HepG2 (cell line): ENCODE measurements around the gene SLC6A12. TPM values are rescaled to one million over a fixed set of nuclear protein-coding genes. Genes with fewer than 3 reads are reported as not detected.
A peak's percentile ranks its signal among the peaks of the same experiment; 100 is the strongest.

Experiments used
- ATF6 ChIP-seq: sonication (generic); formaldehyde crosslinking; conservative IDR thresholded peaks from 2 replicates; pipeline ENCODE4 v1.4.0; 2020; ENCODE audit warnings: missing genetic modification reagents
- CC2D1A ChIP-seq: sonication (generic); formaldehyde crosslinking; IDR thresholded peaks from 2 replicates; pipeline ENCODE4 v1.8.1; 2023; ENCODE audit warnings: mild to moderate bottlenecking, missing genetic modification reagents
- HMGXB3 ChIP-seq: sonication (generic); formaldehyde crosslinking; IDR thresholded peaks from 2 replicates; pipeline ENCODE4 v1.4.0; 2020; ENCODE audit warnings: missing genetic modification reagents, borderline replicate concordance
- HNRNPK ChIP-seq: fragments of 200-400 bp; formaldehyde crosslinking; IDR thresholded peaks from 2 replicates; pipeline ENCODE4 v1.6.1; 2018; ENCODE audit warnings: low read length, low read depth, moderate library complexity, mild to moderate bottlenecking; ENCODE audit not compliant: poor library complexity, severe bottlenecking
- MXD3 ChIP-seq: IDR thresholded peaks from 2 replicates; pipeline ENCODE4 v1.6.1; 2016; ENCODE audit warnings: mild to moderate bottlenecking, missing biosample characterization, missing genetic modification reagents
- RARG ChIP-seq: sonication (generic); formaldehyde crosslinking; IDR thresholded peaks from 2 replicates; pipeline ENCODE4 v1.4.0; 2020; ENCODE audit warnings: low read depth, mild to moderate bottlenecking, missing genetic modification reagents
- SP2 ChIP-seq: sonication (generic); formaldehyde crosslinking; IDR thresholded peaks from 2 replicates; pipeline ENCODE4 v1.5.1; 2020; ENCODE audit warnings: mild to moderate bottlenecking, missing genetic modification reagents
- SRSF9 ChIP-seq: fragments of 200-400 bp; formaldehyde crosslinking; IDR thresholded peaks from 2 replicates; pipeline ENCODE4 v1.6.1; 2018; ENCODE audit warnings: borderline replicate concordance, mild to moderate bottlenecking, low read depth, low read length; ENCODE audit not compliant: insufficient read depth, poor library complexity, severe bottlenecking
- TP53 ChIP-seq: sonication (generic); formaldehyde crosslinking; conservative IDR thresholded peaks from 2 replicates; pipeline ENCODE4 v1.4.0; 2020; ENCODE audit warnings: missing genetic modification reagents
- ZBTB14 ChIP-seq: sonication (generic); formaldehyde crosslinking; IDR thresholded peaks from 2 replicates; pipeline ENCODE4 v1.4.0; 2020; ENCODE audit warnings: missing genetic modification reagents
- ZNF383 ChIP-seq: sonication (generic); formaldehyde crosslinking; IDR thresholded peaks from 2 replicates; pipeline ENCODE4 v1.4.0; 2020; ENCODE audit warnings: missing genetic modification reagents, mild to moderate bottlenecking, borderline replicate concordance
- ZNF441 ChIP-seq: sonication (generic); formaldehyde crosslinking; IDR thresholded peaks from 2 replicates; pipeline ENCODE4 v1.7.0; 2021; ENCODE audit warnings: missing genetic modification reagents, borderline replicate concordance
- ZNF567 ChIP-seq: sonication (generic); formaldehyde crosslinking; IDR thresholded peaks from 2 replicates; pipeline ENCODE4 v1.8.1; 2023; ENCODE audit warnings: mild to moderate bottlenecking, missing genetic modification reagents, borderline replicate concordance
- ZNF605 ChIP-seq: sonication (generic); formaldehyde crosslinking; IDR thresholded peaks from 2 replicates; pipeline ENCODE4 v1.8.0; 2022; ENCODE audit warnings: mild to moderate bottlenecking, missing genetic modification reagents
- ZSCAN20 ChIP-seq: sonication (generic); formaldehyde crosslinking; IDR thresholded peaks from 2 replicates; pipeline ENCODE4 v1.4.0; 2020; ENCODE audit warnings: missing genetic modification reagents, mild to moderate bottlenecking, borderline replicate concordance
- polyA plus RNA-seq, 8 experiments: library from polyadenylated mRNA; depleted of rRNA in 3 of 8; stranded (reverse) in 7 of 8; unstranded in 1 of 8; fragments of >200 nt; fragmentation: Illumina TruSeq in 4 of 8; extraction: Trizol in 4 of 8; gene quantifications; 2 replicates each; pipeline versions ENCODE4 v1.2.1 to v1.2.3, GENCODE V29; 2011 to 2016; ENCODE audit warnings: low read depth in 4 of 8, missing spikeins in 1 of 8, mixed read lengths in 1 of 8; ENCODE audit not compliant: insufficient read depth in 1 of 8
- total RNA-seq, 5 experiments: library from RNA; depleted of rRNA; stranded (reverse); fragments of >200 nt; fragmentation: Illumina TruSeq; extraction: Trizol; gene quantifications; 2 replicates each; pipeline ENCODE4 v1.2.3, GENCODE V29; 2016; ENCODE audit warnings: low read depth in 1 of 5

Gene SLC6A12
- total and polyA plus RNA-seq, 2 of the 13 experiments (the other 11 are each of a cell fraction or from before 2014, with no cell fraction given), result 3.7 to 18.8 TPM

- TF ChIP-seq ZBTB14 (CRISPR knock-in tag), result no peak
- no peak for TF ChIP-seq ZNF567 (CRISPR knock-in tag)
- peak; percentile 90 for TF ChIP-seq ZNF441 (CRISPR knock-in tag)
- TF ChIP-seq HNRNPK, result no peak
- TF ChIP-seq ZNF605 (CRISPR knock-in tag), result peak; percentile 93
- peak; percentile 93; the same call in 1 of the 2 replicates for TF ChIP-seq ZNF383 (CRISPR knock-in tag)
- no peak for TF ChIP-seq SRSF9
- TF ChIP-seq CC2D1A (CRISPR knock-in tag), result no peak
- no peak for TF ChIP-seq SP2
- TF ChIP-seq ATF6 (CRISPR knock-in tag), result no peak
- no peak for TF ChIP-seq TP53 (CRISPR knock-in tag)
- TF ChIP-seq RARG (CRISPR knock-in tag), result no peak
- peak; percentile 94 for TF ChIP-seq HMGXB3 (CRISPR knock-in tag)
- TF ChIP-seq MXD3, result no peak; the same call in 1 of the 2 replicates
- TF ChIP-seq ZSCAN20, result no peak
- TF ChIP-seq, all 625 proteins: peak for 380
Observed at GRCh38 chr12:210277-211141, 3.4 kb downstream of the SLC6A12 start (continued).
